IMR-90 (cell line): ENCODE data around the gene DGLUCY. TPM values are rescaled to one million over a fixed set of nuclear protein-coding genes. Genes with fewer than 3 reads are reported as not detected.

ENCODE experiments used
- ATAC-seq: fragments of 200-7000 bp; cut with Tn5 transposase; 2 replicates; pipeline ENCODE4 v1.9.1; 2020; ENCODE audit warnings: low read depth, mild to moderate bottlenecking, moderate library complexity
- BruUV-seq: library from RNA; stranded (reverse); fragments of 400-500 nt; replicated peaks from 2 replicates; lab custom pipeline; 2021; lab: Mats Ljungman, UMichigan
- CTCF ChIA-PET: fragments of 300-600 bp; formaldehyde crosslinking; extraction: SDS; loops from one replicate; lab custom pipeline; 2021; ENCODE audit warnings: antibody characterized with exemption; lab: Yijun Ruan, JAX
- POLR2A ChIA-PET: fragments of 300-600 bp; sonication (Branson Sonifier 250); formaldehyde crosslinking; loops from one replicate; lab custom pipeline; 2022; ENCODE audit warnings: antibody characterized with exemption; ENCODE audit not compliant: unreplicated experiment; lab: Charles Lee
- DNase-seq: peaks from one replicate; pipeline ENCODE4 v3.0.0; 2013
- H2AFZ ChIP-seq: replicated peaks from 2 replicates; pipeline ENCODE3; 2013; ENCODE audit warnings: low read length, mild to moderate bottlenecking; ENCODE audit not compliant: poor library complexity
- H2AK5ac ChIP-seq: 2 replicates; pipeline ENCODE4 v1.6.1; 2013; ENCODE audit warnings: low read depth, low read length, inconsistent platforms
- H2AK9ac ChIP-seq: replicated peaks from 2 replicates; pipeline ENCODE3; 2013; ENCODE audit warnings: mild to moderate bottlenecking, low read depth, low read length, moderate library complexity; ENCODE audit not compliant: poor library complexity
- H2BK120ac ChIP-seq: 2 replicates; pipeline ENCODE4 v1.6.1; 2013; ENCODE audit warnings: low read depth, low read length, inconsistent platforms
- H2BK15ac ChIP-seq: 3 replicates; pipeline ENCODE4 v1.6.1; 2013; ENCODE audit warnings: low read depth, low read length, inconsistent platforms
- H2BK20ac ChIP-seq: 2 replicates; pipeline ENCODE4 v1.6.1; 2013; ENCODE audit warnings: low read depth, mild to moderate bottlenecking, inconsistent platforms, low read length, moderate library complexity
- H2BK5ac ChIP-seq: 2 replicates; pipeline ENCODE4 v1.6.1; 2013; ENCODE audit warnings: mild to moderate bottlenecking, low read depth, low read length, inconsistent platforms; ENCODE audit not compliant: poor library complexity, severe bottlenecking
- H3K14ac ChIP-seq: replicated peaks from 2 replicates; pipeline ENCODE4 v1.6.1; 2013; ENCODE audit warnings: low read depth, low read length, inconsistent platforms
- H3K18ac ChIP-seq: 2 replicates; pipeline ENCODE4 v1.6.1; 2013; ENCODE audit warnings: low read depth, low read length, control low read depth
- H3K23ac ChIP-seq: 2 replicates; pipeline ENCODE4 v1.6.1; 2013; ENCODE audit warnings: low read depth, low read length, inconsistent platforms
- H3K27ac ChIP-seq: 2 replicates; pipeline ENCODE4 v1.5.1; 2013; ENCODE audit warnings: mild to moderate bottlenecking, control low read depth, low read length; ENCODE audit not compliant: insufficient read depth
- H3K27me3 ChIP-seq: 2 replicates; pipeline ENCODE4 v1.6.1; 2013; ENCODE audit warnings: low read length; ENCODE audit not compliant: control insufficient read depth, insufficient read depth
- H3K36me3 ChIP-seq: 2 replicates; pipeline ENCODE4 v1.6.1; 2013; ENCODE audit warnings: low read length, mixed read lengths; ENCODE audit not compliant: control insufficient read depth, insufficient read depth
- H3K4ac ChIP-seq: 2 replicates; pipeline ENCODE4 v1.6.1; 2013; ENCODE audit warnings: low read depth, low read length, inconsistent platforms
- H3K4me1 ChIP-seq: 2 replicates; pipeline ENCODE4 v1.6.1; 2013; ENCODE audit warnings: low read length, mixed read lengths; ENCODE audit not compliant: control insufficient read depth, insufficient read depth
- H3K4me2 ChIP-seq: 2 replicates; pipeline ENCODE4 v1.6.1; 2013; ENCODE audit warnings: low read depth, mild to moderate bottlenecking, control low read depth, low read length, moderate library complexity
- H3K4me3 ChIP-seq: 2 replicates; pipeline ENCODE4 v1.5.1; 2013; ENCODE audit warnings: low read depth, mild to moderate bottlenecking, control low read depth, low read length, moderate library complexity; ENCODE audit not compliant: insufficient read depth
- H3K56ac ChIP-seq: 2 replicates; pipeline ENCODE4 v1.6.1; 2013; ENCODE audit warnings: low read length, inconsistent platforms; ENCODE audit not compliant: insufficient read depth; ENCODE audit errors: extremely low read depth
- H3K79me1 ChIP-seq, 2 experiments: 2 replicates each; pipeline ENCODE4 v1.6.1; 2013; ENCODE audit warnings: low read length in 2 of 2, inconsistent platforms in 1 of 2, low read depth in 1 of 2
- H3K9ac ChIP-seq: 2 replicates; pipeline ENCODE4 v1.6.1; 2013; ENCODE audit warnings: low read depth, low read length, control low read depth
- H3K9me1 ChIP-seq: 2 replicates; pipeline ENCODE4 v1.6.1; 2013; ENCODE audit warnings: low read length, inconsistent platforms; ENCODE audit not compliant: insufficient read depth
- H3K9me3 ChIP-seq: 2 replicates; pipeline ENCODE4 v1.6.1; 2013; ENCODE audit warnings: low read length; ENCODE audit not compliant: control insufficient read depth, insufficient read depth
- H4K20me1 ChIP-seq: 2 replicates; pipeline ENCODE4 v1.6.1; 2013; ENCODE audit warnings: low read length, inconsistent platforms; ENCODE audit not compliant: insufficient read depth
- H4K5ac ChIP-seq: 2 replicates; pipeline ENCODE4 v1.6.1; 2013; ENCODE audit warnings: mild to moderate bottlenecking, low read depth, low read length, control low read depth
- H4K8ac ChIP-seq, 2 experiments: 2 replicates each; pipeline ENCODE4 v1.6.1; 2013; ENCODE audit warnings: low read depth in 2 of 2, low read length in 2 of 2, control low read depth in 1 of 2, inconsistent platforms in 1 of 2
- H4K91ac ChIP-seq: 2 replicates; pipeline ENCODE4 v1.6.1; 2013; ENCODE audit warnings: low read depth, low read length, inconsistent platforms; ENCODE audit not compliant: insufficient read depth
- CEBPB ChIP-seq: IDR thresholded peaks from 2 replicates; pipeline ENCODE4 v1.6.1; 2012; ENCODE audit warnings: low read depth, low read length, improper control_type of control experiment
- ELK1 ChIP-seq: fragments of 150-350 bp; IDR thresholded peaks from 2 replicates; pipeline ENCODE4 v1.6.1; 2016; ENCODE audit warnings: low read depth, mild to moderate bottlenecking, low read length, moderate library complexity, borderline replicate concordance
- MXI1 ChIP-seq: IDR thresholded peaks from 2 replicates; pipeline ENCODE4 v1.6.1; 2012; ENCODE audit warnings: low read depth, mild to moderate bottlenecking, low read length, moderate library complexity, borderline replicate concordance
- POLR2A ChIP-seq: IDR thresholded peaks from 2 replicates; pipeline ENCODE4 v1.6.1; 2012; ENCODE audit warnings: mild to moderate bottlenecking, low read depth, low read length
- WGBS, 2 experiments: methylation state at CpG; one replicate each; pipeline versions ENCODE4 v1.1.5 to v1.1.7; 2013; ENCODE audit warnings: missing lambda C conversion rate in 2 of 2; ENCODE audit not compliant: insufficient read length in 1 of 2; ENCODE audit errors: extremely low coverage in 2 of 2; 5-methylcytosine and 5-hydroxymethylcytosine counted together
- dilution Hi-C: fragments of 300-500 bp; cut with HindIII; formaldehyde crosslinking; loops from one replicate; pipeline ENCODE4 v1.14.3; 2018; ENCODE audit warnings: low sequenced_read_pairs; ENCODE audit not compliant: unreplicated experiment
- in situ Hi-C: fragments of 300-500 bp; cut with MboI; formaldehyde crosslinking; loops from 3 replicates; pipeline ENCODE4 v1.14.3; 2019; ENCODE audit warnings: low sequenced_read_pairs, inconsistent platforms, mixed read lengths
- intact Hi-C: fragments of 100-400 bp; cut with micrococcal nuclease; formaldehyde crosslinking; loops from 2 replicates; pipeline ENCODE4 v1.10.0; 2022
- polyA plus RNA-seq, 3 experiments: library from polyadenylated mRNA; depleted of rRNA; stranded (reverse); fragments of >200 nt; gene quantifications; 2 replicates each; pipeline ENCODE4 v1.2.3, GENCODE V29; 2012; ENCODE audit warnings: low replicate concordance in 1 of 3
- total RNA-seq: library from RNA; depleted of rRNA; stranded (reverse); fragments of >200 nt; gene quantifications from 2 replicates; pipeline ENCODE4 v1.2.3, GENCODE V29; 2012

The DGLUCY gene
- total and polyA plus RNA-seq, 2 of the 4 experiments (the other 2 are of a cell fraction) = 8.5 to 13.3 TPM

GRCh38 chr14:91258876-91259275 is 145.0 kb downstream of the DGLUCY start:
- H3K18ac ChIP-seq = no peak overlapping the region
- in situ Hi-C loops = no loop called here
- peaks cover 3% of the 10 kb centered on the region; the same call in 1 of the 2 replicates for H3K9me3 ChIP-seq

More at GRCh38 chr14:91258876-91259275, 145.0 kb downstream of the DGLUCY start:
- Histone ChIP-seq H3K27ac (no peak overlapping the region), H4K5ac (no peak overlapping the region), H2AK9ac (no peak overlapping the region), H2AK5ac (no peak overlapping the region), H2BK20ac (no peak overlapping the region), H4K20me1 (no peaks in the 10 kb centered on the region), H3K4me2 (no peak overlapping the region), H2AFZ (no peak overlapping the region), H3K9ac (no peak overlapping the region), H3K23ac (no peak overlapping the region), H2BK5ac (no peak overlapping the region), H3K79me1 (no peaks in the 10 kb centered on the region), H3K4me3 (no peak overlapping the region), H4K8ac (no peak overlapping the region), H3K56ac (no peak overlapping the region), H3K9me1 (no peaks in the 10 kb centered on the region), H4K91ac (no peak overlapping the region), H3K4me1 (no peaks in the 10 kb centered on the region), H2BK15ac (no peak overlapping the region), H3K4ac (no peak overlapping the region), H3K36me3 (no peaks in the 10 kb centered on the region), H3K14ac (no peak overlapping the region), H2BK120ac (no peak overlapping the region), H3K27me3 (peaks cover 24% of the 10 kb centered on the region)
- CTCF ChIA-PET = no interaction called here
- no CpG with 5 or more reads among the region's 3 CpGs for WGBS, 2 experiments
- no peak for ATAC-seq
- intact Hi-C loops (no loop called here), dilution Hi-C loops (no loop called here)
- DNase-seq = no peak
- BruUV-seq = no TSS peak
- POLR2A ChIA-PET = no interaction called here
- TF ChIP-seq ELK1 (no peak), CEBPB (no peak), MXI1 (no peak), POLR2A (no peak)
